K562 (cell line): Measurements from ENCODE around the gene PLTP. TPM values are rescaled to one million over a fixed set of nuclear protein-coding genes. Genes with fewer than 3 reads are reported as not detected.

Source experiments
- ATF3 ChIP-seq, 2 experiments: fragments of 450-650 bp in 1 of 2; sonication (generic) in 1 of 2; formaldehyde crosslinking in 1 of 2; IDR thresholded peaks in 1 of 2; conservative IDR thresholded peaks in 1 of 2; 2 replicates each; pipeline versions ENCODE4 v1.6.1 to v1.8.1; 2016 to 2023; ENCODE audit warnings: mild to moderate bottlenecking in 2 of 2, moderate library complexity in 2 of 2, inconsistent platforms in 1 of 2, missing genetic modification reagents in 1 of 2
- CBX5 ChIP-seq: IDR thresholded peaks from 2 replicates; pipeline ENCODE4 v1.6.1; 2014; ENCODE audit warnings: low read depth, borderline replicate concordance
- GATAD2B ChIP-seq: fragments of 450-650 bp; IDR thresholded peaks from 2 replicates; pipeline ENCODE4 v1.6.1; 2017; ENCODE audit warnings: mild to moderate bottlenecking, borderline replicate concordance
- HMGN3 ChIP-seq: IDR thresholded peaks from 2 replicates; pipeline ENCODE4 v1.6.1; 2011; ENCODE audit warnings: borderline replicate concordance, low read depth, mild to moderate bottlenecking, mixed read lengths, low read length; ENCODE audit not compliant: insufficient read length; ENCODE audit errors: extremely low read depth
- JUND ChIP-seq, 2 experiments: IDR thresholded peaks; 2 replicates in 1 of 2; 3 replicates in 1 of 2; pipeline ENCODE4 v1.6.1; 2011; ENCODE audit warnings: borderline replicate concordance in 2 of 2, low read depth in 2 of 2, low read length in 2 of 2, improper control_type of control experiment in 1 of 2, missing biosample characterization in 1 of 2, missing genetic modification characterization in 1 of 2, missing genetic modification reagents in 1 of 2
- KAT8 ChIP-seq: fragments of 450-650 bp; IDR thresholded peaks from 2 replicates; pipeline ENCODE4 v1.6.1; 2016; ENCODE audit warnings: low read depth, mild to moderate bottlenecking
- MAFG ChIP-seq: fragments of 450-650 bp; conservative IDR thresholded peaks from 2 replicates; pipeline ENCODE4 v1.6.1; 2016; ENCODE audit warnings: missing genetic modification characterization, missing compliant biosample characterization
- MAFK ChIP-seq: IDR thresholded peaks from 2 replicates; pipeline ENCODE4 v1.6.1; 2011; ENCODE audit warnings: low read length, improper control_type of control experiment
- PATZ1 ChIP-seq: fragments of 250-450 bp; sonication (Bioruptor Pico); IDR thresholded peaks from 2 replicates; pipeline ENCODE4 v1.5.0; 2020; ENCODE audit warnings: mild to moderate bottlenecking, borderline replicate concordance
- POLR2AphosphoS2 ChIP-seq: IDR thresholded peaks from 2 replicates; pipeline ENCODE4 v1.6.1; 2012; ENCODE audit warnings: low read length, improper control_type of control experiment
- RBM39 ChIP-seq: fragments of 200-400 bp; formaldehyde crosslinking; optimal IDR thresholded peaks from 2 replicates; pipeline ENCODE3; 2018; ENCODE audit warnings: low read depth, low read length
- RCOR1 ChIP-seq, 2 experiments: IDR thresholded peaks; 2 replicates each; pipeline ENCODE4 v1.6.1; 2012; ENCODE audit warnings: low read depth in 2 of 2, low read length in 2 of 2, borderline replicate concordance in 1 of 2, improper control_type of control experiment in 1 of 2
- RHOXF2B ChIP-seq: fragments of 250-450 bp; sonication (Bioruptor Pico); conservative IDR thresholded peaks from 2 replicates; pipeline ENCODE4 v1.5.1; 2021
- SMARCC2 ChIP-seq: fragments of 450-650 bp; IDR thresholded peaks from 2 replicates; pipeline ENCODE4 v1.6.1; 2017; ENCODE audit warnings: antibody characterized with exemption, moderate library complexity, mild to moderate bottlenecking, low read depth
- SNAPC5 ChIP-seq: fragments of 250-450 bp; sonication (Bioruptor Pico); IDR thresholded peaks from 2 replicates; pipeline ENCODE4 v1.8.0; 2021; ENCODE audit warnings: moderate library complexity, mild to moderate bottlenecking, inconsistent platforms
- TAF15 ChIP-seq: fragments of 200-400 bp; formaldehyde crosslinking; IDR thresholded peaks from 2 replicates; pipeline ENCODE4 v1.6.1; 2017; ENCODE audit warnings: mild to moderate bottlenecking, low read depth, low read length, moderate library complexity
- TAL1 ChIP-seq: fragments of 450-650 bp; IDR thresholded peaks from 2 replicates; pipeline ENCODE4 v1.6.1; 2016; ENCODE audit warnings: mild to moderate bottlenecking
- TARDBP ChIP-seq: fragments of 450-650 bp; IDR thresholded peaks from 2 replicates; pipeline ENCODE4 v1.6.1; 2016
- TBP ChIP-seq: optimal IDR thresholded peaks from 2 replicates; pipeline ENCODE3; 2011; ENCODE audit warnings: low read depth, low read length, improper control_type of control experiment
- ZBTB1 ChIP-seq: sonication (generic); formaldehyde crosslinking; IDR thresholded peaks from 2 replicates; pipeline ENCODE4 v1.8.1; 2023; ENCODE audit warnings: missing genetic modification reagents, low read depth, mild to moderate bottlenecking, borderline replicate concordance
- ZBTB49 ChIP-seq: sonication (generic); formaldehyde crosslinking; IDR thresholded peaks from 2 replicates; pipeline ENCODE4 v1.8.0; 2022; ENCODE audit warnings: missing genetic modification reagents, mild to moderate bottlenecking, borderline replicate concordance
- ZNF224 ChIP-seq: sonication (generic); formaldehyde crosslinking; IDR thresholded peaks from 2 replicates; pipeline ENCODE4 v1.8.0; 2022; ENCODE audit warnings: mild to moderate bottlenecking, missing genetic modification reagents
- ZNF444 ChIP-seq: fragments of 250-450 bp; sonication (Bioruptor Pico); IDR thresholded peaks from 2 replicates; pipeline ENCODE4 v1.4.0; 2020; ENCODE audit warnings: mild to moderate bottlenecking, moderate library complexity
- polyA plus RNA-seq, 8 experiments: library from polyadenylated mRNA; depleted of rRNA in 4 of 8; stranded (reverse) in 5 of 8; unstranded in 3 of 8; fragments of >200 nt; fragmentation: Nextera tagmentation in 2 of 8; fragmentation: Illumina TruSeq in 1 of 8; extraction: Ambion mirVana in 2 of 8; extraction: Trizol in 1 of 8; gene quantifications; 2 replicates each; pipeline versions ENCODE4 v1.2.1 to v1.2.3, GENCODE V29; 2011 to 2014; ENCODE audit warnings: inconsistent platforms in 1 of 8, missing spikeins in 1 of 8
- total RNA-seq, 7 experiments: library from RNA; depleted of rRNA in 6 of 7; stranded (reverse); fragments of >200 nt in 6 of 7; fragmentation: Illumina TruSeq in 2 of 7; extraction: Trizol in 2 of 7; gene quantifications; 2 replicates each; pipeline versions ENCODE4 v1.2.1 to v1.2.3, GENCODE V29; 2011 to 2021; ENCODE audit warnings: low replicate concordance in 1 of 7

Gene PLTP
- total and polyA plus RNA-seq, 9 of the 15 experiments (the other 6 are each of a cell fraction or from before 2014, with no cell fraction given) = 2.8 to 29.3 (median 17.6) TPM

- TF ChIP-seq RBM39 = no peak
- TF ChIP-seq PATZ1 = no peak
- TF ChIP-seq TAL1 = peak; percentile 88; the same call in 1 of the 2 replicates
- no peak for TF ChIP-seq ZNF224 (CRISPR knock-in tag)
- TF ChIP-seq GATAD2B = no peak
- 0 out of 2 replicates have a peak, but pooled peaks have one; percentile 26 for TF ChIP-seq ZNF444
- TF ChIP-seq SNAPC5 (CRISPR knock-in tag) = no peak
- peak; percentile 71; the same call in 1 of the 2 replicates for TF ChIP-seq SMARCC2
- no peak for TF ChIP-seq TBP
- peak; percentile 98 to 100 for TF ChIP-seq RCOR1 (IDR thresholded peaks at IDR 0.05; ENCODE audit: borderline replicate concordance in 1 of 2, low read depth in 2 of 2, low read length in 2 of 2)
- no peak for TF ChIP-seq TARDBP
- no peak for TF ChIP-seq CBX5
- TF ChIP-seq KAT8 = no peak
- no peak for TF ChIP-seq TAF15
- peak; percentile 44; the same call in 1 of the 2 replicates for TF ChIP-seq JUND (IDR thresholded peaks at IDR 0.05; ENCODE audit: borderline replicate concordance, low read depth, low read length)
- TF ChIP-seq JUND (tag; IDR thresholded peaks at IDR 0.05; ENCODE audit: borderline replicate concordance, low read depth, low read length) = no peak
- TF ChIP-seq HMGN3 = no peak
- TF ChIP-seq RHOXF2B (CRISPR knock-in tag) = no peak
- TF ChIP-seq ZBTB49 (CRISPR knock-in tag) = no peak
- no peak for TF ChIP-seq MAFK
- TF ChIP-seq MAFG (tag) = no peak
- no peak; the same call in 1 of the 2 replicates for TF ChIP-seq ZBTB1 (CRISPR knock-in tag)
- TF ChIP-seq ATF3 (IDR thresholded peaks at IDR 0.05) = peak; percentile 82
- 0 out of 2 replicates have a peak, but pooled peaks have one; percentile 18 for TF ChIP-seq ATF3 (CRISPR knock-in tag; conservative IDR thresholded peaks at IDR 0.05)
- TF ChIP-seq POLR2AphosphoS2 = no peak
Observed at GRCh38 chr20:45935416-45936046, 23.6 kb upstream of the PLTP start (continued).
